K562 (cell line): ENCODE measurements around the gene G6PC3. TPM values are rescaled to one million over a fixed set of nuclear protein-coding genes. Genes with fewer than 3 reads are reported as not detected.

Experiments used
- CHD4 ChIP-seq: fragments of 200-600 bp; sonication (generic); IDR thresholded peaks from 3 replicates; pipeline ENCODE4 v1.6.1; 2012; ENCODE audit warnings: low read depth, mild to moderate bottlenecking, mixed read lengths, low read length, inconsistent platforms; ENCODE audit not compliant: insufficient read depth, insufficient replicate concordance, poor library complexity, severe bottlenecking
- DACH1 ChIP-seq: fragments of 450-650 bp; IDR thresholded peaks from 2 replicates; pipeline ENCODE4 v1.6.1; 2018; ENCODE audit not compliant: partially characterized antibody
- DMBX1 ChIP-seq: fragments of 250-450 bp; sonication (Bioruptor Pico); IDR thresholded peaks from 2 replicates; pipeline ENCODE4 v1.8.0; 2022; ENCODE audit warnings: inconsistent platforms, mild to moderate bottlenecking, moderate library complexity, borderline replicate concordance
- ERF ChIP-seq: fragments of 450-650 bp; formaldehyde crosslinking; IDR thresholded peaks from 2 replicates; pipeline ENCODE4 v1.4.0; 2020; ENCODE audit warnings: mild to moderate bottlenecking, mixed read lengths
- FIP1L1 ChIP-seq: fragments of 200-400 bp; formaldehyde crosslinking; IDR thresholded peaks from 2 replicates; pipeline ENCODE4 v1.6.1; 2018; ENCODE audit warnings: mild to moderate bottlenecking, low read depth, low read length; ENCODE audit not compliant: poor library complexity, severe bottlenecking
- LCOR ChIP-seq: sonication (generic); formaldehyde crosslinking; IDR thresholded peaks from 2 replicates; pipeline ENCODE4 v1.8.0; 2022; ENCODE audit warnings: mild to moderate bottlenecking, missing genetic modification reagents
- MYNN ChIP-seq, 2 experiments: sonication (generic); formaldehyde crosslinking in 1 of 2; IDR thresholded peaks; 2 replicates each; pipeline versions ENCODE4 v1.5.0 to v1.6.1; 2016 to 2020; ENCODE audit warnings: antibody characterized with exemption in 1 of 2, missing genetic modification reagents in 1 of 2
- PURB ChIP-seq: sonication (generic); formaldehyde crosslinking; IDR thresholded peaks from 2 replicates; pipeline ENCODE4 v1.9.0; 2021; ENCODE audit warnings: low read depth, mild to moderate bottlenecking, missing genetic modification reagents
- SIN3A ChIP-seq, 2 experiments: fragments of 150-350 bp in 1 of 2; IDR thresholded peaks; 2 replicates each; pipeline ENCODE4 v1.6.1; 2011 to 2016; ENCODE audit warnings: borderline replicate concordance in 2 of 2, low read depth in 2 of 2, low read length in 2 of 2, mild to moderate bottlenecking in 2 of 2, moderate library complexity in 2 of 2; ENCODE audit not compliant: control insufficient read depth in 1 of 2
- STAT5A ChIP-seq: IDR thresholded peaks from 2 replicates; pipeline ENCODE4 v1.6.1; 2012; ENCODE audit warnings: low read length, inconsistent platforms, borderline replicate concordance
- ZNF431 ChIP-seq: sonication (generic); formaldehyde crosslinking; IDR thresholded peaks from 2 replicates; pipeline ENCODE4 v1.8.0; 2022; ENCODE audit warnings: mild to moderate bottlenecking, missing genetic modification reagents
- ZNF785 ChIP-seq: fragments of 250-450 bp; sonication (Bioruptor Pico); IDR thresholded peaks from 2 replicates; pipeline ENCODE4 v1.4.0; 2020; ENCODE audit warnings: mild to moderate bottlenecking
- polyA plus RNA-seq, 8 experiments: library from polyadenylated mRNA; depleted of rRNA in 4 of 8; stranded (reverse) in 5 of 8; unstranded in 3 of 8; fragments of >200 nt; fragmentation: Nextera tagmentation in 2 of 8; fragmentation: Illumina TruSeq in 1 of 8; extraction: Ambion mirVana in 2 of 8; extraction: Trizol in 1 of 8; gene quantifications; 2 replicates each; pipeline versions ENCODE4 v1.2.1 to v1.2.3, GENCODE V29; 2011 to 2014; ENCODE audit warnings: inconsistent platforms in 1 of 8, missing spikeins in 1 of 8
- total RNA-seq, 7 experiments: library from RNA; depleted of rRNA in 6 of 7; stranded (reverse); fragments of >200 nt in 6 of 7; fragmentation: Illumina TruSeq in 2 of 7; extraction: Trizol in 2 of 7; gene quantifications; 2 replicates each; pipeline versions ENCODE4 v1.2.1 to v1.2.3, GENCODE V29; 2011 to 2021; ENCODE audit warnings: low replicate concordance in 1 of 7
- TF ChIP-seq, protein P1 (sequence below): sonication (generic); formaldehyde crosslinking; IDR thresholded peaks from 2 replicates; pipeline ENCODE4 v1.8.0; 2023; ENCODE audit warnings: mild to moderate bottlenecking, missing genetic modification reagents
- TF ChIP-seq, protein P2 (sequence below): fragments of 250-450 bp; sonication (Bioruptor Pico); IDR thresholded peaks from 2 replicates; pipeline ENCODE4 v1.9.0; 2021; ENCODE audit warnings: mild to moderate bottlenecking, inconsistent platforms
- TF ChIP-seq, protein P3 (sequence below): fragments of 250-450 bp; sonication (Bioruptor Pico); IDR thresholded peaks from 2 replicates; pipeline ENCODE4 v1.5.0; 2021
- TF ChIP-seq, protein P4 (sequence below): fragments of 450-650 bp; IDR thresholded peaks from 2 replicates; pipeline ENCODE4 v1.7.1; 2018; ENCODE audit warnings: mild to moderate bottlenecking, low read depth; ENCODE audit not compliant: partially characterized antibody

The G6PC3 gene
- total and polyA plus RNA-seq, 9 of the 15 experiments (the other 6 are each of a cell fraction or from before 2014, with no cell fraction given): 10.4 to 57.8 (median 31.1) TPM

DNA sequence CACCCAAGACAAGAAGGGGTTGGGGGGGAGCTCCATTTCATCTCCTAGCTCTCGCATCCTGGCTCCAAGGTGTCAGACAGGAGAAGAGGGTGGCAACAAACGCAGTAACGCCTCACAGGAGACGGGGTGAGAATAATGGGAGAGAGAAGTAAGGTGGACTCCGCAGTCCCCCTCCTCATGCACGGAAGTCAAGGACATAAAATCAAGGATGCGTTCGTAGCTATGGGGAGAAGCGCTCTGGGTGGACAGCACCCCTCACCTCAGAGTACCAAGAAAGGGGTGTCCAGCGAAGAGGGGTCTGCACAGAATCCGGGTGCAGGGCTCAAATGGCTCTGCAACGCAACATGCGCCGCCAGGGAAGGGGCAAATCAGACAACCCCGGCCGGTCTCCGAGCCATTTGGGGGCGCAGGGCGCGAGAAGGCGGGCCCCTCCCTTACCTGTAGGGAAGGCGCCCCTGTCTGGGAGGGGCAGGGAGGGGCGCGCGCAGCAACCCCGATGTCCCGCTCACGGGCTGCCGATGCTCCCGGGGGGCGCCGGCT lies 52.4 kb downstream of the G6PC3 start (continued):
- no peak for TF ChIP-seq CHD4
- TF ChIP-seq ERF (CRISPR knock-in tag): no peak
- TF ChIP-seq, protein P1, sequence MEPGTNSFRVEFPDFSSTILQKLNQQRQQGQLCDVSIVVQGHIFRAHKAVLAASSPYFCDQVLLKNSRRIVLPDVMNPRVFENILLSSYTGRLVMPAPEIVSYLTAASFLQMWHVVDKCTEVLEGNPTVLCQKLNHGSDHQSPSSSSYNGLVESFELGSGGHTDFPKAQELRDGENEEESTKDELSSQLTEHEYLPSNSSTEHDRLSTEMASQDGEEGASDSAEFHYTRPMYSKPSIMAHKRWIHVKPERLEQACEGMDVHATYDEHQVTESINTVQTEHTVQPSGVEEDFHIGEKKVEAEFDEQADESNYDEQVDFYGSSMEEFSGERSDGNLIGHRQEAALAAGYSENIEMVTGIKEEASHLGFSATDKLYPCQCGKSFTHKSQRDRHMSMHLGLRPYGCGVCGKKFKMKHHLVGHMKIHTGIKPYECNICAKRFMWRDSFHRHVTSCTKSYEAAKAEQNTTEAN (CRISPR knock-in tag): no peak
- TF ChIP-seq ZNF785: no peak
- TF ChIP-seq, protein P2, sequence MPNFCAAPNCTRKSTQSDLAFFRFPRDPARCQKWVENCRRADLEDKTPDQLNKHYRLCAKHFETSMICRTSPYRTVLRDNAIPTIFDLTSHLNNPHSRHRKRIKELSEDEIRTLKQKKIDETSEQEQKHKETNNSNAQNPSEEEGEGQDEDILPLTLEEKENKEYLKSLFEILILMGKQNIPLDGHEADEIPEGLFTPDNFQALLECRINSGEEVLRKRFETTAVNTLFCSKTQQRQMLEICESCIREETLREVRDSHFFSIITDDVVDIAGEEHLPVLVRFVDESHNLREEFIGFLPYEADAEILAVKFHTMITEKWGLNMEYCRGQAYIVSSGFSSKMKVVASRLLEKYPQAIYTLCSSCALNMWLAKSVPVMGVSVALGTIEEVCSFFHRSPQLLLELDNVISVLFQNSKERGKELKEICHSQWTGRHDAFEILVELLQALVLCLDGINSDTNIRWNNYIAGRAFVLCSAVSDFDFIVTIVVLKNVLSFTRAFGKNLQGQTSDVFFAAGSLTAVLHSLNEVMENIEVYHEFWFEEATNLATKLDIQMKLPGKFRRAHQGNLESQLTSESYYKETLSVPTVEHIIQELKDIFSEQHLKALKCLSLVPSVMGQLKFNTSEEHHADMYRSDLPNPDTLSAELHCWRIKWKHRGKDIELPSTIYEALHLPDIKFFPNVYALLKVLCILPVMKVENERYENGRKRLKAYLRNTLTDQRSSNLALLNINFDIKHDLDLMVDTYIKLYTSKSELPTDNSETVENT (CRISPR knock-in tag): no peak
- TF ChIP-seq MYNN (IDR thresholded peaks at IDR 0.05): no peak
- TF ChIP-seq MYNN (CRISPR knock-in tag; IDR thresholded peaks at IDR 0.05): no peak
- TF ChIP-seq FIP1L1: no peak
- no peak for TF ChIP-seq DMBX1 (CRISPR knock-in tag)
- TF ChIP-seq ZNF431 (CRISPR knock-in tag): no peak
- no peak for TF ChIP-seq PURB (CRISPR knock-in tag)
- TF ChIP-seq, protein P3, sequence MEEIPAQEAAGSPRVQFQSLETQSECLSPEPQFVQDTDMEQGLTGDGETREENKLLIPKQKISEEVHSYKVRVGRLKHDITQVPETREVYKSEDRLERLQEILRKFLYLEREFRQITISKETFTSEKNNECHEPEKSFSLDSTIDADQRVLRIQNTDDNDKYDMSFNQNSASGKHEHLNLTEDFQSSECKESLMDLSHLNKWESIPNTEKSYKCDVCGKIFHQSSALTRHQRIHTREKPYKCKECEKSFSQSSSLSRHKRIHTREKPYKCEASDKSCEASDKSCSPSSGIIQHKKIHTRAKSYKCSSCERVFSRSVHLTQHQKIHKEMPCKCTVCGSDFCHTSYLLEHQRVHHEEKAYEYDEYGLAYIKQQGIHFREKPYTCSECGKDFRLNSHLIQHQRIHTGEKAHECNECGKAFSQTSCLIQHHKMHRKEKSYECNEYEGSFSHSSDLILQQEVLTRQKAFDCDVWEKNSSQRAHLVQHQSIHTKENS (CRISPR knock-in tag): no peak
- no peak for TF ChIP-seq STAT5A
- TF ChIP-seq DACH1: no peak
- TF ChIP-seq, protein P4, sequence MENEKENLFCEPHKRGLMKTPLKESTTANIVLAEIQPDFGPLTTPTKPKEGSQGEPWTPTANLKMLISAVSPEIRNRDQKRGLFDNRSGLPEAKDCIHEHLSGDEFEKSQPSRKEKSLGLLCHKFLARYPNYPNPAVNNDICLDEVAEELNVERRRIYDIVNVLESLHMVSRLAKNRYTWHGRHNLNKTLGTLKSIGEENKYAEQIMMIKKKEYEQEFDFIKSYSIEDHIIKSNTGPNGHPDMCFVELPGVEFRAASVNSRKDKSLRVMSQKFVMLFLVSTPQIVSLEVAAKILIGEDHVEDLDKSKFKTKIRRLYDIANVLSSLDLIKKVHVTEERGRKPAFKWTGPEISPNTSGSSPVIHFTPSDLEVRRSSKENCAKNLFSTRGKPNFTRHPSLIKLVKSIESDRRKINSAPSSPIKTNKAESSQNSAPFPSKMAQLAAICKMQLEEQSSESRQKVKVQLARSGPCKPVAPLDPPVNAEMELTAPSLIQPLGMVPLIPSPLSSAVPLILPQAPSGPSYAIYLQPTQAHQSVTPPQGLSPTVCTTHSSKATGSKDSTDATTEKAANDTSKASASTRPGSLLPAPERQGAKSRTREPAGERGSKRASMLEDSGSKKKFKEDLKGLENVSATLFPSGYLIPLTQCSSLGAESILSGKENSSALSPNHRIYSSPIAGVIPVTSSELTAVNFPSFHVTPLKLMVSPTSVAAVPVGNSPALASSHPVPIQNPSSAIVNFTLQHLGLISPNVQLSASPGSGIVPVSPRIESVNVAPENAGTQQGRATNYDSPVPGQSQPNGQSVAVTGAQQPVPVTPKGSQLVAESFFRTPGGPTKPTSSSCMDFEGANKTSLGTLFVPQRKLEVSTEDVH: no peak
- TF ChIP-seq LCOR (CRISPR knock-in tag): 0 out of 2 replicates have a peak, but pooled peaks have one; percentile 16
- TF ChIP-seq SIN3A (IDR thresholded peaks at IDR 0.05; ENCODE audit: borderline replicate concordance in 2 of 2, control insufficient read depth in 1 of 2, low read depth in 2 of 2, low read length in 2 of 2): 0 out of 4 replicates have a peak, but pooled peaks of 1 of the 2 experiments have one; percentile 12
